Measurements from ENCODE around the gene ING5.
"Not testable (repeated sequence)": the region's sequence is repeated elsewhere in the genome, so short reads cannot be mapped to it uniquely, and the experiment has no call there.

ING5 gene

GRCh38 chr2:241736111-241736510 lies 34.3 kb downstream of the ING5 start:
- TF ChIP-seq CTCF (IDR thresholded peaks at IDR 0.05; ENCODE audit: low read length, missing control alignments) = no peak
- no peak for DNase-seq (ENCODE audit: low read depth)
- no peak overlapping the region for H3K4me3 ChIP-seq (replicated peaks; ENCODE audit: low read depth, low read length)

- no peak for TF ChIP-seq CTCF (IDR thresholded peaks at IDR 0.05; ENCODE audit: low read length, missing control alignments)
- no peak for DNase-seq (ENCODE audit: low read depth)
- H3K4me3 ChIP-seq (replicated peaks; ENCODE audit: low read depth, low read length) = no peak overlapping the region
Observed at GRCh38 chr2:241738040-241738686, 36.3 kb downstream of the ING5 start.

- no peak overlapping the region for H3K4me3 ChIP-seq (replicated peaks; ENCODE audit: low read depth, low read length)
- no peak for TF ChIP-seq CTCF (IDR thresholded peaks at IDR 0.05; ENCODE audit: low read length, missing control alignments)
- no peak for DNase-seq (ENCODE audit: low read depth)
Observed at GRCh38 chr2:241739177-241739576, 37.3 kb downstream of the ING5 start.

- TF ChIP-seq CTCF (IDR thresholded peaks at IDR 0.05; ENCODE audit: low read length, missing control alignments) = no peak
- H3K4me3 ChIP-seq (replicated peaks; ENCODE audit: low read depth, low read length) = no peak overlapping the region
- peak; percentile 23 for DNase-seq (ENCODE audit: low read depth)
Observed at GRCh38 chr2:241739651-241740050, 37.8 kb downstream of the ING5 start.

GRCh38 chr2:241741016-241741415 lies 39.2 kb downstream of the ING5 start:
- H3K4me3 ChIP-seq (replicated peaks; ENCODE audit: low read depth, low read length) = no peak overlapping the region
- DNase-seq (ENCODE audit: low read depth) = no peak
- no peak for TF ChIP-seq CTCF (IDR thresholded peaks at IDR 0.05; ENCODE audit: low read length, missing control alignments)

- TF ChIP-seq CTCF (IDR thresholded peaks at IDR 0.05; ENCODE audit: low read length, missing control alignments) = no peak
- no peak for DNase-seq (ENCODE audit: low read depth)
- no peak overlapping the region for H3K4me3 ChIP-seq (replicated peaks; ENCODE audit: low read depth, low read length)
Observed at GRCh38 chr2:241742320-241742939, 40.6 kb downstream of the ING5 start.

GRCh38 chr2:241743008-241743407 lies 41.2 kb downstream of the ING5 start:
- DNase-seq (ENCODE audit: low read depth); H3K4me3 ChIP-seq (replicated peaks; ENCODE audit: low read depth, low read length): not testable (repeated sequence)

Measured in fibroblast of pulmonary artery (primary cell).